DMS 273 (cell line): ENCODE data around the gene HOXD4.

Source experiments
- DNase-seq: peaks from one replicate; lab custom pipeline; 2025; ENCODE audit not compliant: unreplicated experiment; lab: John Stamatoyannopoulos, UW

The HOXD4 gene

DNA sequence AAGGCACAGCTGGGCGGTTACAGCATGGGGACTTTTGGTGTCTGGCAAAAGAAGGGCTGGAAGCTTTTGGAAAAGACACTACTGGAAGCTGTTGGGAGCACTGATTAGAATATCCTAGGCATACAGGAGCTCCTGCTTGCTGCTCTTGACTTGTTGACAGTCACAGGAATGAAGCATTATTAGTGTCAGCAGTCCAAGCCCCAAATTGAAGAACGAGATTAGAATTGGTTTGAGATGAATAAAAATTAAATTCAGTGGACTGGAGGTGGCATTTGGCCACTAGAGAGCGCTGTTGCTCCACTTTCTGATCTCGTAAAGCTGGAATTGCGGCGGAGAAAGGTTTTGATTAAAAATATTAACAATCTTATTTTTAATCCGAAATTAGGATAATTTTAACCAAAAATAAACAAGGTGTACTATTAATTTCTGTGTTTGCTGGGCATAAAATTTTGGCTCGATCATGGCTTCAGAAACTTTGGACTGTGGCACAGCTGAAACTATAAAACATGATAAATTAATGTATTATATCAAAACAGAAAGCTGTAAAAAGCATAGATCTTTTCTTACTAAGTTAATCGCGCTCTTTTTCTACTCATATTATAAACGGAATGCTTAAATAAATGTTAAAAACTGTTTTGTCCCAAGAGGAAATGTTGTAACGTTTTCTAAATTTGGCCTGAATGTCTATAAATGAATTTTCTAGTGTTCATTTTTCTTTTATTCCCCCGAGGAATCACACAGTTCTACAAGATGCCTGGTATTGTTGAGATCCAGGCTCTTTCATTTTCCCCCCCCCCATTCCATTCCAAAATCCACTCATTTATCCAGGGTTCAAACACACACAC, 24.2 kb upstream of the HOXD4 start:
- peak; percentile 85 for DNase-seq

GRCh38 chr2:176127774-176128072, 23.6 kb upstream of the HOXD4 start:
- no peak for DNase-seq

- DNase-seq = no peak
These were observed 23.0 kb upstream of the HOXD4 start for GRCh38 chr2:176128172-176128981.

DNA sequence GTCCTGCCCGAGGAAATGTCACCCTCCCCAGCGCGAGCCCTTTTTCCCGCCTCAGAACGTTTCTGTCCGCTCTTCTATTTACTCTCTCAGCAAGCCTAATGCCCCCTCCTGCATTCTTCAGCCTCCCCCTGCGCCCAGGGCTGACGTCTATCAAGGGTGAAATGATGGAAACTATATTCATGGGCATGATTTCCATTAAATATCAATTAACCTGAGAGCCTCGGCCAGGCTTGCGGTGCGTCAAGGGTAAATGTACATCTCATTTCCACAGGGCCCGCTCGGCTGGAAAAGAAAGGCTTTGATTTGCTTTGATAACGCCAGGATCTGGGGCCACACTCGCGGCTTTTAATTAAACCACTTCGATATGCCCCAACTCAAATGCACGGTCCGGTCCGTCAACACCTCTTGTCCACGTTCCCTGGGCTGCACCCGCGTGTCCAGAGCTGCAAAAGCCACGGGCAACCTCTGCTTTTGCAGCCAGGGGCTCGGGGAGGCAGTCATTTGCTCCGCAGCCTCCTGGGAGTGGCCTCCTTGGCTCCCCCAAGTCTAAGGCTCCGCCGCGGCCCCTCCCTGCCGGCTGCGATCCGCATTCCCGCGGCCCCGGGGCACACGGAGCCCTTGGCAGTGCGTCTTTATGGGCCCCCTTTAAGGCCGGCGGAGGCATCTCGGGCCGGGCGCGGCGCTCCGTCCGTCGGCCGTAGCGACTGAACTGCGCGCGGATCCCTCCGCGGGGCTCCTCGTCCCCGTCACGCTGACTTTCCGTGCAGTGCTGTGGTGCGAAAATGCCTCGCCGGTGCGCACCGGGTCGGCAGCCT, 22.2 kb upstream of the HOXD4 start, which contains the start of gene HOXD8:
HOXD8 (plus strand) TSS at position 724 of the 815 bp plus-strand sequence. CDS start 662 bp downstream, outside the sequence.
- DNase-seq = peak; percentile 71

- DNase-seq = no peak
These were observed 21.6 kb upstream of the HOXD4 start for GRCh38 chr2:176129813-176130146.

- DNase-seq = peak; percentile 62
These were observed 21.0 kb upstream of the HOXD4 start for GRCh38 chr2:176130147-176130956.

DNA sequence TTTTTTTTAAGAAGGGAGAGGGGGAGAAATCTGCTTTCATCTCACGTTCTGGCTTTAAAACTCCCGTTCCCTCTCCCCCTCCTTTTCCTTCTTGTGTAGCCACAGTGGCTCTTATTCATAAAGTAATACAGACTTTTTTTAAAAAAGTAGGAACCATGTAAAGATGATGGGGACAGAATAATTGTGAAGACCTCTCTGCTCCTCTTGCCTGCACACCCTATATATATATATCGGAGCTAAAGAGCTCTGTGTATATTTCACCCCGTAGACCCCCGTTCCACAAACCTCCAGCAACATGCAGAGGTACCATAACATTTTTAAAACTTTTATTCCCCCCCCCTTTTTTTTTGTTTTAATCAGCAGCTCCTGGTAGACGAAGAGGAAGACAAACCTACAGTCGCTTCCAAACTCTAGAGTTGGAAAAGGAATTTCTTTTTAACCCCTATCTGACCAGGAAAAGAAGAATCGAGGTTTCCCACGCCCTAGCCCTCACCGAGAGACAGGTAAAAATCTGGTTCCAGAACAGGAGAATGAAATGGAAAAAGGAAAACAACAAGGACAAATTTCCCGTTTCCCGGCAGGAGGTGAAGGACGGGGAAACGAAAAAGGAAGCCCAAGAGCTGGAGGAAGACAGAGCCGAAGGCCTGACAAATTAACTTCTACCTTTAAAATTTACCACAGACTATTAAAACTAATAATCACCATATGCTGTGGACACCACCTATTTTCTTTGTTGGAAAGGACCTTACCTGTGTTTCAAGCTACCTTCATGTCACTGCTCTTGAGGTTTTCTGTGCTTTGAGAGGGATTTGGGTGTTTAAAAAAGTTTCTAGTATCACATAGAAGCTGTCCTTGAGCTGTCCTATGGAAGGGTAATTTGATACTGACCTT, 20.1 kb upstream of the HOXD4 start:
- no peak for DNase-seq

DNA sequence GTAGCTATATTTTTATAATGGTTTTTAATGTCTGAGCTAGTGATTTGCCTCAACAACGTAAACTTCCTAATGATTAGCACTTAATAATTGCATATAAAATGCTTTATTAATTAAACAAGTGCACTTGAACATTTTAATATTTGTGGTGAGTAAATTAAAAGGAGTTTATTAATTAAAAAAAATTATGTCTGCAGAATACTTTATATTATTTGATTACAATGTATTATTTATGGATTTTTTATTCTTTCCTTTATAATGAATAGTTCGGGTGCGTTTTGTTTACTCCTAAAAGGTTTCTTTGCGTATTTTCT, 19.5 kb upstream of the HOXD4 start:
- no peak for DNase-seq

DNA sequence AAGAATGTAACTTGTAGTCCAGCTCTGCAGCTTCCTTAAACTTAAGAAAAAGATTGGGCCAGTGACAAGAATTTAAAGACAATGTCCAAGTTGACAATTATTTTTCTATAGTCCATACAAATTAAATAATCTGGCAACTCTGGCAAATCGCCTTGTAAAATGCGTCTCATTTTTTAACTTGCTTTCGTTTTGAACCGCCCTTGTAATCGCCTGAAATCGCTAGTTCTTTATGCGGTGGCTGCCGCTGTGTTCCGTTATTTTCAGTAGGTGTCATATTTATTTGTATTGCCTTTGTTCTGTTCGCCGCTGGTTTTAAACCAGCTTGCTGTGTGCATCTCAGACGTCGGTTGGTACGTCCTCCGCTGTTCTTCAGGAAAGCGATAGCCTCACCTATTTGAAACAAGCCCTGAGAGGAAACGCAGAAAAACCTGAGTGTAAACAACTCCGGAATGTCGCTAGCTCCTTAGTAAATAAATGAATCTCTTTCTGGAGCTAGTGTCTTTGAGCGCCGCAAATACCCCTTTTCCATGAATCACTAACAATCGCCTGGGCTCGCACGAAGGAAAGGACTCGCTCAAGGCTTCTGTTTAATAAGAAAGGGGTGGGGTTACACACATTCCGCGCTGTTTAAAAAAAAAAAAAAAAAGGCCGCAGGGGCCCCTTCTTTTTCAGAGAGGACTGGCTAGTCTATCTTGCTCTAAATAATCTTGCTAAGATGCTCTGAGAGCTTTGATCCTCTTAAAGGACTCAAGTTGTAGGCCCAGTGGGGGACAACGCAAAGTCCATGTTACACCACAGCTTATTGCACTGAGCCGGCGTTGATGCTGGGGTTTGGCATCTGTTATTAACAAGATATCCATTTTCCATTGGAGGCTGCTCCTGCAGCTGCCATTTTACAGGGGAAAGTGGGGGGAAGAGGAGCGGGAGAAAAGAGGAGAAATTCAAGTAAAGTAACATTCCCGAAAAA, 18.9 kb upstream of the HOXD4 start:
- DNase-seq = no peak

- DNase-seq = no peak
These were observed 18.0 kb upstream of the HOXD4 start for GRCh38 chr2:176133389-176133788.

- no peak for DNase-seq
These were observed 17.3 kb upstream of the HOXD4 start for GRCh38 chr2:176134035-176134434.

- DNase-seq = peak; percentile 59
These were observed 16.3 kb upstream of the HOXD4 start for GRCh38 chr2:176135035-176135440.

DNA sequence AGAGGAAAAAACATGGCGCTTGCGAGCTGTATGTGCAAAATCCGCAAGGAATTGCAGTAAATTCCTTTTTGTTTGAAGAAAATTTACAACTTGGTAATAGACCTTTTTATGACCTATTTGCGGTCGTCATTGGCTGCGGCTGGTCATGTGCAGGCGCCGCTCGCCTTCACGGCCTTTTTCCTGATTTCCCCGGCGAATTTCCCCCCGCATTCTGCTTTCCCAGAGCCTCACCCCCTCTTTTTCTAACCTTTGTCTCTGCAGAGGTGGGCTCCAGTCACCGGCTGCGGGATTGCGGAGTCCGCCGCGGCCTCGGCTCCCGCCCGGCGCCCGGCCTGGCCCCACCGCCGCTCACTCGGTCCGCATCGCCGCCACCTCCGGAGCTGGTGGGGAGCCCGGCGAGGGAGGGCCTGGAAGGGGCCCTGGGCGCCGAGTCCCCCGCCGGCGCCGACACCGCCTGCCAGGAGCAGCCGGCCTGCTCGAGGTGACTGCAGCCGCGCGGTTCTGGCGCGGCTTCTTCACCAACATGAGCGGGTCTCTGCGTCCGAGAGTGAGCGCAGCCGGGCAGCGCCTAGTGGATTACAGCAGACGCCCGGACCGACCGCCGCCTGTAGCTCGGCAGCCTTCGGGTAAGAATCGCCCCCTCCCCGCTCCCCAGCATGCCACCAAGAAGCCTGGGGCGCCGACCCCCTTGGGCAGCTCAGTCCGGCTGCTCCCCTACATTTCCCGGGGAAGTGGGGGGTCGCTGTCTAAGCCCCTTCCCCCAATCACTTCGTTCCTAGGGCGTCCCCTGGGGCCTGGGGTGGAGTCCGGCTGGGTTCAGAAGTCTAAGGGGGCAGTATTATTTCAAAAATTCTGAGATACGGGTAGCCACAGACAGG, 14.7 kb upstream of the HOXD4 start:
- DNase-seq = peak; percentile 68

GRCh38 chr2:176137252-176137580, 14.1 kb upstream of the HOXD4 start:
- no peak for DNase-seq

- no peak for DNase-seq
These were observed 13.4 kb upstream of the HOXD4 start for GRCh38 chr2:176137906-176138305.

DNA sequence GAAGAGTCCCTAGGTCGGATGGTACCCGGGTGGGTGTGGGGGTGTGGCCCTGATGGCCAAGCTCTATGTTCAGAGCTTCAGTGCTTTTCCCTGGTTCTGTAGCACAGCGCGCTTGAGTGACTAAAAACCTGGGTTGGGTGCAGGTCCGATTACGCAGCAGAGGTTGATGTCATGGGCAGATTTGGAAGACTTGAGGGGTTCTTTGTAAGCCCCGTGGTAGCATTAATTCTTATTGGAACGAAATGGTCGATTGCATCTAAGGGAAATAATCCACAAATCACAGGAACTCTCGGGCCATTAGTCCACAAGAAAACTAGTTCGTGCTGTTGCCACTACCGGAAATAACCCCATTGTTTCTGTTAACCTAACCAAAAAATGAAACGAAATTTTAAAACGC, 12.8 kb upstream of the HOXD4 start:
- DNase-seq = no peak

DNA sequence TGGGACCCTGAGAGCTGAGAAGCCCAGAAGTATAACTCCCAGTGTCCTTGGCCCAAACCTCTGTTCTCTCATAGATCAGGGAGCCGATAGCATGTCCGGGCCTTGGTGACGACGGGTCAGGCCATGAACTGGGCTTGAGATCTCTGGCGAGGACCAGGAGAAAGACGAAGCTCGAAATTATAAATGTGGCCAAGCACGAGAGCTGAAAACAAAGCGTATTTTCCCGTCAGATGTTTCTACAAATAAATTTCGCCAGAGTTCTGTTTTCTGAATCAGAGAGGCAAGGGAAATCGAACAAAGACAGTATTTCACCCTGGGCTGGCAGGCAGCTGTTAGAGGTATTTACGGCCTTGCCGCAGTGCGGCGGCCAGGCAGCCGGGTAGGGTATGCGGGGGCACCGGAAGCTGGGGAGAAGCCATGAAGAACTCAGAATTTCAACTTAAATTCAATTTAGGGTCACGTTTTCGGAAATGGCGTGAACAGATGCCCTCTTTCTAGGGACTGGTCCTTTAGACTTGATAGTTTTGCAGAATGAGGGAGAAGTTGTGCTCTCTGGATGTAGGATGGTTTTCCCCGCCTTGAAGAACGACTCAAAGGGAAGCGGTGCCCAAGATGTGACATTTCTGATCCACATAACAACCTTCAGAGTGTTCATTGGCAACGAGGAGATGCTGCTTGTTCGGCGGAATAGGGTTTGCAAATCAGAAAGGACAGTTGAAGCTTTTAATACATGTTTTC, 12.3 kb upstream of the HOXD4 start:
- no peak for DNase-seq
